ENCODE measurements around the gene CDON. TPM values are rescaled to one million over a fixed set of nuclear protein-coding genes. Genes with fewer than 3 reads are reported as not detected.

CDON gene
- total RNA-seq, 6 experiments from 2014 or later: 1.3 to 2.0 (median 1.9) TPM

DNA sequence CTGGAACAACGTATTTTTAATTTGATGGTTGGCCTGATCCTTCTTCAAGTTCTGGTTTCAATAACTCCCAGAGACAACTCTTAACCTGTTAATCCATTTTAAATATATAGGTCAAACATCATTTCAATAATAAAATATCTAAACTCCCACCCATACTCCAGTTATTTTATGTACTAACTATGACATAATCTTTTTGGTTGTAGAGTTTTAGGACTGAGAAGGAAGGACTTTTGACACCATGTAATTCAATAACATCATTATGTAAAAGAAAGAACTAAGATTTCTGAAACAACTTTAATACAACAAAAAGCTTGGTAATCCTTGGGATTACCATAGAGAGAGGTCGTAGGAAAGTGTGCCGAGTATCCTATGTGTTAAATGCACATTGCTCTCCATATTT lies 85.3 kb downstream of the CDON start:
- Mint-ChIP-seq H3K36me3 (ENCODE audit: low read depth) (no peaks in the 10 kb centered on the region), H3K9me3 (no peaks in the 10 kb centered on the region), H3K27me3 (ENCODE audit: insufficient read depth) (peaks cover 4% of the 10 kb centered on the region), H3K27ac (no peak overlapping the region), H3K4me3 (no peak overlapping the region), H3K4me1 (ENCODE audit: low read depth) (no peaks in the 10 kb centered on the region)
- DNase-seq: no peak
- TF ChIP-seq, protein P1, sequence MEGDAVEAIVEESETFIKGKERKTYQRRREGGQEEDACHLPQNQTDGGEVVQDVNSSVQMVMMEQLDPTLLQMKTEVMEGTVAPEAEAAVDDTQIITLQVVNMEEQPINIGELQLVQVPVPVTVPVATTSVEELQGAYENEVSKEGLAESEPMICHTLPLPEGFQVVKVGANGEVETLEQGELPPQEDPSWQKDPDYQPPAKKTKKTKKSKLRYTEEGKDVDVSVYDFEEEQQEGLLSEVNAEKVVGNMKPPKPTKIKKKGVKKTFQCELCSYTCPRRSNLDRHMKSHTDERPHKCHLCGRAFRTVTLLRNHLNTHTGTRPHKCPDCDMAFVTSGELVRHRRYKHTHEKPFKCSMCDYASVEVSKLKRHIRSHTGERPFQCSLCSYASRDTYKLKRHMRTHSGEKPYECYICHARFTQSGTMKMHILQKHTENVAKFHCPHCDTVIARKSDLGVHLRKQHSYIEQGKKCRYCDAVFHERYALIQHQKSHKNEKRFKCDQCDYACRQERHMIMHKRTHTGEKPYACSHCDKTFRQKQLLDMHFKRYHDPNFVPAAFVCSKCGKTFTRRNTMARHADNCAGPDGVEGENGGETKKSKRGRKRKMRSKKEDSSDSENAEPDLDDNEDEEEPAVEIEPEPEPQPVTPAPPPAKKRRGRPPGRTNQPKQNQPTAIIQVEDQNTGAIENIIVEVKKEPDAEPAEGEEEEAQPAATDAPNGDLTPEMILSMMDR (IDR thresholded peaks at IDR 0.05): no peak

DNA sequence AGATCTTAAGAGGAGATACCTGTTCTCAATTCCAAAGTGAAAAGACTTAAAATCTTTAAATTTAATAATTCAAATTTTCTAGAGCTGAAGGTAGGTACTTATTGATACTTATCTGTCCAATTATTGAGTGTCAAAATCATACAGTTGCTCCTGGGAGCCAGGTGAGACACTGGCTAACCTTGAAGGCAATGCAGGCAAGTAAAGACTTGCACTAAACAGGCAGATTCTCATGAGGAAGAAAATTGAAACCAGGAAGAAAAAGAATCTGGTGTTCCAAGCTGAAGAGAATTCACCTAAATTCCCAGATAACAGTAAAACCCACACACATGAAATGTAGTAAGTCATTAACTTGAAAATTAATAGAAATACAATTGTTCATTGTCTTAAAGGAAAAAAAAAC lies 86.5 kb downstream of the CDON start:
- Mint-ChIP-seq H3K4me1 (ENCODE audit: low read depth) (no peaks in the 10 kb centered on the region), H3K36me3 (ENCODE audit: low read depth) (no peaks in the 10 kb centered on the region), H3K4me3 (no peak overlapping the region), H3K9me3 (no peaks in the 10 kb centered on the region), H3K27ac (no peak overlapping the region), H3K27me3 (ENCODE audit: insufficient read depth) (peaks cover 5% of the 10 kb centered on the region)
- no peak for DNase-seq
- TF ChIP-seq, protein P1 (IDR thresholded peaks at IDR 0.05): no peak

DNA sequence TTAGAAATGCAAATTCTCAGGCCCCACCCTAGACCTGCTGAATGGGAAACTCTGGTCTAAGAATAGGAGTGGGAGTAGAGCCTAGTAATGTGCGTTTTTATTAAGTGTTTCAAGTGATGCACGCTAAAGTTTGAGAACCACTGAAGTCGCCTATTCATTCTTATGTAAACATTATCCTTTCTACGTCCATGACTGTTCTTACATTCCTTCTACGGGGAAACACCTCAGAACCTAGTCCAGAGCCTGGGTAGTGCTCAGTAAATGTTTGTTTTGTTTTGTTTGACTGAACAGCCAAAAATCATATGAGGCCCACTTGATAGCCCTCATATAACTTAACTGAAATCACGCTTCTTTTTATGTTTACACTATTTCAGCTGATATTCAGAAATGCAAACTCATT lies 87.0 kb downstream of the CDON start:
- H3K4me1 Mint-ChIP-seq (ENCODE audit: low read depth): no peaks in the 10 kb centered on the region
- H3K4me3 Mint-ChIP-seq: no peak overlapping the region
- TF ChIP-seq, protein P1 (IDR thresholded peaks at IDR 0.05): no peak
- H3K27me3 Mint-ChIP-seq (ENCODE audit: insufficient read depth): peaks cover 5% of the 10 kb centered on the region
- no peak for DNase-seq
- no peaks in the 10 kb centered on the region for H3K36me3 Mint-ChIP-seq (ENCODE audit: low read depth)
- no peaks in the 10 kb centered on the region for H3K9me3 Mint-ChIP-seq
- H3K27ac Mint-ChIP-seq: no peak overlapping the region

DNA sequence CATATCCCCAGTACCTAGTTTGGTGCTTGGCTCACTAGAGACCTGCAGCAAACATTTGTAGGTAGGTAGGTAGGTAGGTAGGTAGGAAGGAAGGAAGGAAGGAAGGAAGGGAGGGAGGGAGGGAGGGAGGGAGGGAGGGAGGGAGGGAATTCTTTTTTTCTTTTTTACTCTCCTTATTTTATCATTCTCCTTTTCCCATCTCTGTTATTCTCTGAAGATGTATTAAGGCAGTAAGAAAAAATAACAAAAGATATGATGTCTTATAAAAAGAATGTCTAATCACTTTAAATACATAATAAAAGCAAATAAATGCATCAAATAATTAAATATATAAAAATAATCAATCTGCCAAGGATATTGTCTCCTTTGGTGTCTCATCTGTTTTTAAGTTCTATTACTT lies 88.4 kb downstream of the CDON start:
- peaks cover 5% of the 10 kb centered on the region for H3K27me3 Mint-ChIP-seq (ENCODE audit: insufficient read depth)
- H3K4me1 Mint-ChIP-seq (ENCODE audit: low read depth): no peaks in the 10 kb centered on the region
- no peaks in the 10 kb centered on the region for H3K9me3 Mint-ChIP-seq
- H3K36me3 Mint-ChIP-seq (ENCODE audit: low read depth): no peaks in the 10 kb centered on the region
- DNase-seq: no peak
- H3K4me3 Mint-ChIP-seq: no peak overlapping the region
- no peak overlapping the region for H3K27ac Mint-ChIP-seq
- TF ChIP-seq, protein P1 (IDR thresholded peaks at IDR 0.05): no peak

DNA sequence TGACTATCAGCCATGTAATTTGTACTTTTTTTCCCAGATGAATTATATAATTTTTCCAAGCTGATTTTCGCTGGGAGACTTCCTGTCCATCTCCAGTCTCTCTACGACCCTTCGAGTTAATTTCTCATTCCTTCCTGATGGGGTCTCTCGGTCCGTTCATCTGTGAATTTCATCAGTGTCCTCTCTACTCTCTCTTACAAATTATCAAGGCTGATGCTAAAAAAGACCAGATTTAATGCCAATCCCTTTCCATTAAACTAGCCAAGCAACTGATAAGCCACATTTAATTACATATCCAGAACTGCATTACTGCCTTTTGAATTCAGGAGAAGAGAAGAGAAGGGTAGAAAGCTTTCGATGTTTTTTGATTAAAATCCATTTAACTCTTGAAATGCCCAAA lies 91.0 kb downstream of the CDON start:
- no peaks in the 10 kb centered on the region for H3K36me3 Mint-ChIP-seq (ENCODE audit: low read depth)

More for the DNA sequence above, 91.0 kb downstream of the CDON start:
- no peaks in the 10 kb centered on the region for H3K9me3 Mint-ChIP-seq
- no peaks in the 10 kb centered on the region for H3K4me1 Mint-ChIP-seq (ENCODE audit: low read depth)
- TF ChIP-seq, protein P1 (IDR thresholded peaks at IDR 0.05): no peak
- H3K27ac Mint-ChIP-seq: no peak overlapping the region
- no peak for DNase-seq
- no peak overlapping the region for H3K4me3 Mint-ChIP-seq
- peaks cover 7% of the 10 kb centered on the region for H3K27me3 Mint-ChIP-seq (ENCODE audit: insufficient read depth)

All from HFFc6 (cell line).